Psoas muscle (tissue), 8 donors: Measurements from ENCODE around the gene DACH1. TPM values are rescaled to one million over a fixed set of nuclear protein-coding genes. Genes with fewer than 3 reads are reported as not detected.

ENCODE experiments used
- ATAC-seq, 4 donors: fragments of 200-7000 bp; cut with Tn5 transposase; one replicate each; pipeline ENCODE4 v1.9.1; 2020; ENCODE audit warnings: moderate library complexity in 3 of 4, mild to moderate bottlenecking in 2 of 4
- DNase-seq, 2 donors: peaks; one replicate each; pipeline ENCODE4 v3.0.0-alpha.2; 2020
- H3K27ac ChIP-seq: fragments of 200-600 bp; one replicate; pipeline ENCODE4 v1.8.0; 2022
- H3K27me3 ChIP-seq, 3 donors: fragments of 200-600 bp in 1 of 3; one replicate each; pipeline versions ENCODE4 v1.6.1 to v1.8.0; 2013 to 2022; ENCODE audit warnings: low read length in 2 of 3, mild to moderate bottlenecking in 2 of 3, moderate library complexity in 1 of 3; ENCODE audit not compliant: insufficient read depth in 3 of 3
- H3K36me3 ChIP-seq, 2 donors: fragments of 200-600 bp in 1 of 2; one replicate each; pipeline versions ENCODE4 v1.6.1 to v1.8.0; 2013 to 2022; ENCODE audit warnings: low read depth in 1 of 2, mild to moderate bottlenecking in 1 of 2, moderate library complexity in 1 of 2; ENCODE audit not compliant: insufficient read depth in 1 of 2
- H3K4me1 ChIP-seq: fragments of 200-600 bp; one replicate; pipeline ENCODE4 v1.8.0; 2022
- H3K4me3 ChIP-seq: fragments of 200-600 bp; one replicate; pipeline ENCODE4 v1.8.0; 2022; ENCODE audit warnings: mild to moderate bottlenecking
- H3K9me3 ChIP-seq: fragments of 200-600 bp; one replicate; pipeline ENCODE4 v1.8.0; 2022
- CTCF ChIP-seq: fragments of 200-600 bp; IDR thresholded peaks from one replicate; pipeline ENCODE4 v1.8.0; 2022; ENCODE audit warnings: antibody characterized with exemption
- WGBS, 3 donors: extraction: QIAGEN DNeasy Blood & Tissue Kit; methylation state at CpG; one replicate each; pipeline versions ENCODE4 v1.1.6 to v1.1.7; 2013; 5-methylcytosine and 5-hydroxymethylcytosine counted together
- intact Hi-C, 2 donors: fragments of 100-400 bp; cut with DNase I; formaldehyde crosslinking; loops; one replicate each; pipeline versions ENCODE4 v1.11.0 to v1.14.2; 2022
- polyA plus RNA-seq, 3 donors: library from polyadenylated mRNA; stranded (reverse); fragments of 200-250 nt; gene quantifications; one replicate each; pipeline ENCODE4 v1.2.3, GENCODE V29; 2013
- total RNA-seq, 4 donors: library from RNA; stranded (reverse); fragmentation: NEBNext Ultra II Directional in 2 of 4; extraction: Animal tissue kit (Norgen Biotek cat#: 25700) in 2 of 4; gene quantifications; one replicate each; pipeline versions ENCODE4 v1.2.1 to v1.2.4, GENCODE V29; 2021 to 2023
- donor health status: healthy with polysubstance abuse.
- donor health status: DM: no; HTN: no; CAD: no; lungs with moderate emphysema.
- donor health status: Bipolar disorder and iron deficiency.
- donor health status: healthy.
- donor health status: DM: yes; HTN: yes; CAD: no.
- donor health status: DM: no; HTN: no; CAD: no.
- donor health status: DM: no; HTN: no; CAD: no.
- donor health status: DM: yes; HTN: yes; CAD: no.

The DACH1 gene
- total and polyA plus RNA-seq, 7 donors, result 0.51 to 3.6 (median 1.1) TPM

GRCh38 chr13:71875823-71876222 lies 8.8 kb upstream of the DACH1 start:
- Histone ChIP-seq H3K36me3 (no peaks in the 10 kb centered on the region), H3K4me3 (no peak overlapping the region), H3K4me1 (no peaks in the 10 kb centered on the region), H3K27me3 (no peaks in the 10 kb centered on the region), H3K9me3 (no peaks in the 10 kb centered on the region), H3K27ac (no peak overlapping the region)
- DNase-seq (no peak), ATAC-seq (no peak)
- TF ChIP-seq CTCF, result no peak
- intact Hi-C loops, result no loop called here
- WGBS, 3 donors, result 89 to 94% (median 92%) methylated on average over 5 of the region's 5 CpGs

- Histone ChIP-seq H3K4me1 (no peaks in the 10 kb centered on the region), H3K27me3 (no peaks in the 10 kb centered on the region), H3K27ac (no peak overlapping the region), H3K36me3 (no peaks in the 10 kb centered on the region), H3K4me3 (no peak overlapping the region), H3K9me3 (no peaks in the 10 kb centered on the region)
- DNase-seq (no peak), ATAC-seq (no peak)
- intact Hi-C loops, result no loop called here
- TF ChIP-seq CTCF, result no peak
- WGBS, 3 donors, result 76 to 78% (median 76%) methylated on average over 2 of the region's 2 CpGs
Measured at GRCh38 chr13:71874458-71874857, 7.5 kb upstream of the DACH1 start.

GRCh38 chr13:71873418-71874247 lies 6.6 kb upstream of the DACH1 start:
- intact Hi-C loops, result no loop called here
- Histone ChIP-seq H3K9me3 (no peaks in the 10 kb centered on the region), H3K4me3 (no peak overlapping the region), H3K4me1 (no peaks in the 10 kb centered on the region), H3K27me3 (peaks cover 0 to 1% (median 0%) of the 10 kb centered on the region in 3 donors), H3K27ac (no peak overlapping the region), H3K36me3 (no peaks in the 10 kb centered on the region)
- no peak for ATAC-seq
- WGBS, 3 donors, result 56 to 62% (median 59%) methylated on average over 5 of the region's 5 CpGs
- TF ChIP-seq CTCF, result no peak
- no peak for DNase-seq

GRCh38 chr13:71871844-71872243 lies 4.8 kb upstream of the DACH1 start:
- Histone ChIP-seq H3K9me3 (no peaks in the 10 kb centered on the region), H3K4me1 (no peaks in the 10 kb centered on the region), H3K27me3 (peaks cover 0 to 12% (median 0%) of the 10 kb centered on the region in 3 donors), H3K36me3 (no peaks in the 10 kb centered on the region), H3K27ac (no peak overlapping the region), H3K4me3 (no peak overlapping the region)
- intact Hi-C loops, result no loop called here
- ATAC-seq, result no peak
- DNase-seq, result no peak
- TF ChIP-seq CTCF, result no peak
- 75 to 87% (median 77%) methylated on average over 1 of the region's 1 CpG for WGBS, 3 donors
